SH-SY5Y (cell line): Measurements from ENCODE around the gene AK5.

Experiments used
- GATA2 ChIP-seq: IDR thresholded peaks from 2 replicates; pipeline ENCODE4 v1.6.1; 2011; ENCODE audit warnings: mild to moderate bottlenecking, low read depth, low read length
- GATA3 ChIP-seq: IDR thresholded peaks from 2 replicates; pipeline ENCODE4 v1.6.1; 2011; ENCODE audit warnings: low read depth, mild to moderate bottlenecking, low read length, moderate library complexity

GRCh38 chr1:77504986-77505385 is 223.2 kb downstream of the AK5 start:
- no peak for TF ChIP-seq GATA2
- TF ChIP-seq GATA3: no peak
